Lower lobe of right lung (tissue), 2 donors: ENCODE results near the gene HOXA11. TPM values are rescaled to one million over a fixed set of nuclear protein-coding genes. Genes with fewer than 3 reads are reported as not detected.

Experiments
- ATAC-seq, 2 donors: fragments of 200-7000 bp; cut with Tn5 transposase; one replicate each; pipeline ENCODE4 v1.9.1; 2020 to 2022; ENCODE audit warnings: mild to moderate bottlenecking in 2 of 2, moderate library complexity in 2 of 2
- DNase-seq: peaks from one replicate; pipeline ENCODE4 v3.0.0-alpha.2; 2020
- H3K27ac ChIP-seq: fragments of 200-600 bp; one replicate; pipeline ENCODE4 v1.8.0; 2022
- H3K27me3 ChIP-seq: fragments of 200-600 bp; one replicate; pipeline ENCODE4 v1.8.0; 2022; ENCODE audit warnings: low read depth
- H3K36me3 ChIP-seq: fragments of 200-600 bp; one replicate; pipeline ENCODE4 v1.8.0; 2022; ENCODE audit warnings: mild to moderate bottlenecking
- H3K4me1 ChIP-seq: fragments of 200-600 bp; one replicate; pipeline ENCODE4 v1.8.0; 2022
- H3K4me3 ChIP-seq: fragments of 200-600 bp; one replicate; pipeline ENCODE4 v1.8.0; 2022; ENCODE audit warnings: mild to moderate bottlenecking
- H3K9me3 ChIP-seq: fragments of 200-600 bp; one replicate; pipeline ENCODE4 v1.8.0; 2022
- intact Hi-C: fragments of 100-400 bp; cut with DNase I; formaldehyde crosslinking; loops from one replicate; pipeline ENCODE4 v1.11.0; 2022
- total RNA-seq: library from RNA; stranded (reverse); fragmentation: NEBNext Ultra II Directional; extraction: Animal tissue kit (Norgen Biotek cat#: 25700); gene quantifications from one replicate; pipeline ENCODE4 v1.2.1, GENCODE V29; 2021
- TF ChIP-seq, protein P1 (sequence below): fragments of 200-600 bp; IDR thresholded peaks from one replicate; pipeline ENCODE4 v1.8.0; 2022; ENCODE audit warnings: antibody characterized with exemption, mild to moderate bottlenecking
- donor health status: DM: no; HTN: yes; CAD: no; lungs with severe emphysema.

Gene HOXA11
- total RNA-seq, 1 donor from 2014 or later: not detected

DNA sequence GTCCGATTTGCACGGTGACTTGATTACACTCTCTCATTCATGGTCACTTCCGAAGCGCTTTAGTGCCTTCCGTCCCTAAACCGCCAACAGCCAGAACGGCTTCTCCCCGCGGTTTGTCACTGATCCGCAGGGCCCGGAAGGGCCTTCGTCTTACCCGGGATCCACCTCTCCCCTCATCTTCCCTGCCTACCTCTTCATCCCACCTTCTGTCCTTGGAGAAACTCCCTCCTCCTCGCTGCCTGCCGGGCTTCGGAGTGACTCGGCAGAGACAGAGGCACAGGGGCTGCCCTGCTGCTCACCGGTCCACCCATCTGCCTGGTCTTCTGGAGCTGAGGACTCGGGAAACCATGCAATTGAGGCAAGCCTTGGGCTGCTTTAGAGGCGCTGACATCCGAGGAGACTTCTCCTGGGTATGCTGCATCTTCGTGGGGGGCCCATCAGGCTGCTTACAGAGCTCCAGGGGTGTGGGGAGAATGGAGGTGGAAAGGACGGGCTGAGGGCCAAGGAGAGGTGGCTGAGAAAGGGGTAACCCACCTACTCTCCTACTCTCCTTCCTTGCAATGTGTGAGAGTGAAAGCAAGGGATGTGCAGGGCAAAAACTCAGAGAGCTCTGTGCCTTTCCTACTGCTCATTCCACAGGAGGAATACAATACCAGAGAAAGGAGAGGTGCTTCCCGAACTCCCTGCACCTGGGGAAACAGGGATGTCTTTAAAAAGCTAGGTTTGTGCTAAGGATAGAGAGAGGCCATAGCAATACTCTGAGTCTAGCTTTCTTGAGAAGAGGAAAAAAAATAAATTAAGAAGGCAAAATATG is 1.0 kb upstream of the HOXA11 start:
- intact Hi-C loops: no loop called here
- H3K27me3 ChIP-seq: peaks cover 100% of the 10 kb centered on the region
- H3K4me3 ChIP-seq: no peak overlapping the region
- peaks cover 47% of the 10 kb centered on the region for H3K4me1 ChIP-seq
- no peaks in the 10 kb centered on the region for H3K36me3 ChIP-seq
- ATAC-seq: no peak
- TF ChIP-seq, protein P1, sequence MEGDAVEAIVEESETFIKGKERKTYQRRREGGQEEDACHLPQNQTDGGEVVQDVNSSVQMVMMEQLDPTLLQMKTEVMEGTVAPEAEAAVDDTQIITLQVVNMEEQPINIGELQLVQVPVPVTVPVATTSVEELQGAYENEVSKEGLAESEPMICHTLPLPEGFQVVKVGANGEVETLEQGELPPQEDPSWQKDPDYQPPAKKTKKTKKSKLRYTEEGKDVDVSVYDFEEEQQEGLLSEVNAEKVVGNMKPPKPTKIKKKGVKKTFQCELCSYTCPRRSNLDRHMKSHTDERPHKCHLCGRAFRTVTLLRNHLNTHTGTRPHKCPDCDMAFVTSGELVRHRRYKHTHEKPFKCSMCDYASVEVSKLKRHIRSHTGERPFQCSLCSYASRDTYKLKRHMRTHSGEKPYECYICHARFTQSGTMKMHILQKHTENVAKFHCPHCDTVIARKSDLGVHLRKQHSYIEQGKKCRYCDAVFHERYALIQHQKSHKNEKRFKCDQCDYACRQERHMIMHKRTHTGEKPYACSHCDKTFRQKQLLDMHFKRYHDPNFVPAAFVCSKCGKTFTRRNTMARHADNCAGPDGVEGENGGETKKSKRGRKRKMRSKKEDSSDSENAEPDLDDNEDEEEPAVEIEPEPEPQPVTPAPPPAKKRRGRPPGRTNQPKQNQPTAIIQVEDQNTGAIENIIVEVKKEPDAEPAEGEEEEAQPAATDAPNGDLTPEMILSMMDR: no peak
- DNase-seq: no peak
- no peaks in the 10 kb centered on the region for H3K9me3 ChIP-seq
- no peak overlapping the region for H3K27ac ChIP-seq

DNA sequence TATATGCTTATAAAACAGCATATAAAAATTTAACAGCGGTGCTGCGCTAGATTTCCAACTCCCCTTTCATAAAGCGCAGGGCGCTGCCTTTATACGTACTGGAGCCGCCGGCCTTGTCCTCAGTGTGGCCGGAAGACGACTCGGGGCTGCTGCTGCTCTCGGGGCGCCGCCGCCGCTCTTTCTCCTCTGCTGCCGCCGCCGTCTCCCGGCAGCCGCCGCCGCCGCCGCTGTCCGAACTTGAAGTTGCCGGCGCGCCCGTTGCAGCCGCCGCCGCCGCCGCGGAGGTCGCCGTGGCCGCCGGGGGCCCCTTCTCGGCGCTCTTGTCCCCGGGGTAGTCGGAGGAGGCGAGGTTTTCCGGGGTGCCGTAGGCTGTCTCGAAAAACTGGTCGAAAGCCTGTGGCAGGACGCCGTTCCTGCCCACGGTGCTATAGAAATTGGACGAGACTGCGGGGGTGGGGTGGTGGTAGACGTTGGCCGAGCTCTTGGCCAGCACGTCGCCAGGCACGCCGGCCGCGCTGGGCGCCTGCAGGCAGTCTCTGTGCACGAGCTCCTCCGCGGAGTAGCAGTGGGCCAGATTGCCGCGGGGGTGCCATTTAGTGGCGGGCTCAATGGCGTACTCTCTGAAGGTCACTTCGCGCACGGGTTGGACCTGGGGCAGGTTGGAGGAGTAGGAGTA is 557 bp downstream of the HOXA11 start:
- Histone ChIP-seq H3K4me3 (peak overlapping the region; percentile 40), H3K27ac (no peak overlapping the region)

DNA sequence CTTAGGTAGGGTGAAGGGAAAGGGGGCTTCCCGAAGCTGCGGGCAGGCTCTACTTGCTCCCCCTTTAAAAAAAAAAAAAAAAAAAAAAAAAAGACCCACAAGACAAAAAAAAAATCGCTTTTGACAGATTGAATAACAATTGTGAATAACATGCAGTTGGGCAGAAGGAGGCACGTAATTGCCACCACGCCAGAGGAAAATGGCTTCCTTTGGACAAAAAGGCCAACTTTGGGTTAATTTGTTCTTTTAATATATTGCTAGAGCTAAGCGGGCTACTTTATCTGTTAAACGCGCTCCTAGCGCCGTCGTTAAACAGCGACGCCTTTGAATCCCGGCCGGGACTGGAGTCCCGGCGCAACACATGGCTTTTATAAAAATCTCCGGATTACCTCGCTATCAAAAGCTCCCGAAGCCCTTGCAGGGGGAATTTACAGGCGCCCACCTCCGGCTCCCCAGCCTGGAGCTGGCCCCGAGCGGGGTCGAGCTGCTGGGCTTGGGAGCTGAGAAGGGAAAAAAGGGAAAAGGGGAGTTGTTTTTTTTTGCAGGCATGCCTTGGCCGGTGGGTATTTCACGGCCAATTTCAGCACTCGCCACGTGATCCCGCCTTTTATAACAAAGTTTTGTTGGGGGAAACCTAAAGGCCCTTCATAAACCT is 1.2 kb downstream of the HOXA11 start:
- TF ChIP-seq, protein P1: no peak
- H3K36me3 ChIP-seq: no peaks in the 10 kb centered on the region
- H3K4me3 ChIP-seq: peak overlapping the region; percentile 40
- no peak overlapping the region for H3K27ac ChIP-seq
- no peak for ATAC-seq
- H3K4me1 ChIP-seq: peaks cover 48% of the 10 kb centered on the region
- DNase-seq: no peak
- intact Hi-C loops: no loop called here
- peaks cover 99% of the 10 kb centered on the region for H3K27me3 ChIP-seq
- no peaks in the 10 kb centered on the region for H3K9me3 ChIP-seq

More for the DNA sequence above, 557 bp downstream of the HOXA11 start:
- ATAC-seq (no peak), DNase-seq (no peak)
- intact Hi-C loops: no loop called here
- TF ChIP-seq, protein P1: no peak
- peaks cover 99% of the 10 kb centered on the region for H3K27me3 ChIP-seq
- no peaks in the 10 kb centered on the region for H3K36me3 ChIP-seq
- peaks cover 53% of the 10 kb centered on the region for H3K4me1 ChIP-seq
- H3K9me3 ChIP-seq: no peaks in the 10 kb centered on the region

DNA sequence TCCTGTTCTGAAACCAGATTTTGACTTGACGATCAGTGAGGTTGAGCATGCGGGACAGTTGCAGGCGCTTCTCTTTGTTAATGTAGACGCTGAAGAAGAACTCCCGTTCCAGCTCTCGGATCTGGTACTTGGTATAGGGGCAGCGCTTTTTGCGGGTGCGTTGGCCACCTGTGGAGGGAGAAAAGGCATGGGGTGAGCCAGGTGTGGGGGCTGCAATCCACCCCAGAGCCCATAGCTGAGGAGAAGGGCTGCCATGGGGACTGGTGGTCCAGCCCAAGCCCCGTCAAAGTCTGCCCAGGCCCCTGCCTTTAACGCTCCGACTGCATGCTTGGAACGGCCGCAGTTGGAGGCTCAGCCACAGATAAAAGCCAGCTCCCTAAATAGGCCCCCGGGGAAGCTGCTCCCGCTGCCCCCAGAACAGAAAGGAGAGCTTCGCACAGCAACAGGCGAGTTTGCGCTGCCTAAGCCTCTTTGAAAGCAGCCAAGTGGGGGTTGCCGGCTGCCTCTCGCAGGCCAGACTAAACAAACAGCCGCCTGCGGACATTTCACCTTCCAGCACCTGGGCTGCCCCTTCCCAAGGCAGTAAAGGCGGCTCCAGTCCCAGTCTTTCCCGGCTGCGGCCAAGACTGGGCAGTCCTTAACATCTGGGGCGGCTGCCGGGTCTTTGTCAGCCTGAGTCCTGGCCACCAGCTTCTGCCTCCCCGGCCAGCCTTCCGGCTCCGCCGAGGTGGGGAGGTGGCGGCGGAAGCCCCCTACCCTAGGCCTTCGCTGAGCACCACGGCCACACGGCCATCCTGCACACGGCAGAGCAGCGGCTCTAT is 2.0 kb downstream of the HOXA11 start:
- TF ChIP-seq, protein P1: no peak
- Histone ChIP-seq H3K27me3 (peaks cover 99% of the 10 kb centered on the region), H3K4me1 (peaks cover 41% of the 10 kb centered on the region), H3K36me3 (no peaks in the 10 kb centered on the region), H3K4me3 (no peak overlapping the region), H3K27ac (no peak overlapping the region), H3K9me3 (no peaks in the 10 kb centered on the region)
- no peak for ATAC-seq
- peak; percentile 31 for DNase-seq
- intact Hi-C loops: no loop called here

DNA sequence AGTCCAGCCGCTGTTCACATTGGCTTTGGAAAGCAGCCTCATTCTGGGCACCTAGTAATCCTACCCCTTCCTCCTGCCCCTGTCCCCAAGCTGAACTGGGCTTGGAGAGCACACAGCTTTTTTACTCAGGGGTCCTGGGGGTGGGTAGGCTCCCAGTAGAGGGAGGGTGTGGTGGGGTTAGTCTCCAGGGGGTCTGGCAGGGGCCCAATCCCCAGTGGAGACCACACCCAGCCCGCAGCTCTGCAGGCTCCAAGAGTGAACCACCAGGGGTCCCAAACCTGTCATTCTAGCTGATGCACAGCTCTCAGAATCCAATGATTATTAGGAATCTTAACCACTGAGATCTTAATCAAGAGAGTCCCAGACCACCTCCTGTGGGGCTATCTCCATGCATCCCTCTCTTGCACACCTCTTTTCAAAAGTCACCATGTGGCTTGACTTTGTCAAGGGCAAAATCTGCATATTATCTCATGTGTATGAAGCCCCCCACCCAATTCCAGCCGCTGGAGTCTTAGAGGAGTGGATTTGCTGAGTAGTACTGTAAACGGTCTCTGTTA is 2.7 kb downstream of the HOXA11 start:
- H3K27ac ChIP-seq: no peak overlapping the region
- H3K4me1 ChIP-seq: peaks cover 36% of the 10 kb centered on the region
- ATAC-seq (no peak), DNase-seq (no peak)
- no peak overlapping the region for H3K4me3 ChIP-seq
- H3K27me3 ChIP-seq: peaks cover 99% of the 10 kb centered on the region
- no peaks in the 10 kb centered on the region for H3K9me3 ChIP-seq
- TF ChIP-seq, protein P1: no peak
- no peaks in the 10 kb centered on the region for H3K36me3 ChIP-seq
- intact Hi-C loops: no loop called here
